ENCODE data around the gene EPYC. TPM values are rescaled to one million over a fixed set of nuclear protein-coding genes. Genes with fewer than 3 reads are reported as not detected.

EPYC gene
- total RNA-seq, result 0.09 TPM in 1 of 2 replicates, not detected in the other

DNA sequence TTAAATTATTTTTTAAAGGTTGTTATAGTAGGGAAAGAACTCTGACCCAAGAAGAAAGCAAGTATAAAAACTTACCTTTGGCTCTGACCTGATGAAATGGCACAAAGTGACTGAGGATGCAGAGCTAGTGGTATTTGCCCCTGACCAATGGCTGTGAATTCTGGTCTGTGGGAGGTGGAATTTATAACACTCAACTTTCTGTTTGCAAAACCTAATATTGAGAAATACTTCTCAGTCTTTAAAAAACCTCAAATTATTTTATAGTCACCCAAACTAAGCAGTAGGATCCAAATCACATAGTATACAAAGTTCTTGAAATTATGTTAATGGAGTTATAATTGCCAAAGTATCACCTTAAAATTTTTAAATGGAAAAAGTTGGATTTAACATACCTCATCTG is at the start of gene EPYC:
EPYC (minus strand) TSS at position 101 of the 400 bp plus-strand sequence. CDS start 2,407 bp downstream, outside the sequence.

GRCh38 chr12:90954921-90955320 is 49.9 kb downstream of the EPYC start, which contains the start of gene CCER1:
TSS of gene CCER1 (minus strand) at chr12:90955176. CDS start at chr12:90954742, 434 bp downstream.

Other genes with a start within 250 kb of the EPYC start
- gene CCER1, start 49.8 kb downstream of the EPYC start, total RNA-seq, result not detected in 2 replicates
- not detected in 2 replicates for gene KERA, start 53.1 kb upstream of the EPYC start, total RNA-seq
- gene LUM, start 106.5 kb upstream of the EPYC start, total RNA-seq, result 1,417 and 1,464 TPM in 2 replicates
- gene DCN, start 177.8 kb upstream of the EPYC start, total RNA-seq, result 1,181 and 1,320 TPM in 2 replicates

All from smooth muscle cell of bladder (primary cell).